NCI-H2171 treated with DMSO at 0.1 percent for 48 hours (cell line): ENCODE results near the gene SMIM34.
"Not testable (repeated sequence)": the region's sequence is repeated elsewhere in the genome, so short reads cannot be mapped to it uniquely, and the experiment has no call there.

Experiments used
- DNase-seq: peaks from one replicate; lab custom pipeline; 2025; lab: John Stamatoyannopoulos, UW

The SMIM34 gene, protein sequence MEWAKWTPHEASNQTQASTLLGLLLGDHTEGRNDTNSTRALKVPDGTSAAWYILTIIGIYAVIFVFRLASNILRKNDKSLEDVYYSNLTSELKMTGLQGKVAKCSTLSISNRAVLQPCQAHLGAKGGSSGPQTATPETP

DNA sequence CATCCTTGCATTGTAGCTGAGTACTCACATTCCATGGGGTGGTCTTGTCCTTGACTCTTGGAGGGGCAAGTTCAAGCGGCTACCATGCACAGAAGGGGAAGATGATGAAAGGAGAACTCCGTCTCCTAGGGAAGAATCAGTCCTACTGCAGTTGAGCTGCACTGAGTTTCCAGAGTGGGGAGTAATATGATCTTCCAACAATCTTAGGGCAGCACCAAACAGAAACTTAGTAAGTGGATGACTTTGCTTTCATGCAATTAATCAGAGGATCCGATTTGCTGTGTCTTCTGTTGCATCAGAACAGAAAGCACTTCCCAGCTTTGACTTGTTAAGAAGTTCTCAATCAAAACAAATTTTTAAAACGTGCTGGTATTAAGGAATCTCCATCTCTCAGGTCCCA, at the start of gene SMIM34:
SMIM34 (minus strand) TSS at position 147 of the 400 bp plus-strand sequence; CDS start at position 35, 112 bp downstream.
- DNase-seq, result not testable (repeated sequence)

DNA sequence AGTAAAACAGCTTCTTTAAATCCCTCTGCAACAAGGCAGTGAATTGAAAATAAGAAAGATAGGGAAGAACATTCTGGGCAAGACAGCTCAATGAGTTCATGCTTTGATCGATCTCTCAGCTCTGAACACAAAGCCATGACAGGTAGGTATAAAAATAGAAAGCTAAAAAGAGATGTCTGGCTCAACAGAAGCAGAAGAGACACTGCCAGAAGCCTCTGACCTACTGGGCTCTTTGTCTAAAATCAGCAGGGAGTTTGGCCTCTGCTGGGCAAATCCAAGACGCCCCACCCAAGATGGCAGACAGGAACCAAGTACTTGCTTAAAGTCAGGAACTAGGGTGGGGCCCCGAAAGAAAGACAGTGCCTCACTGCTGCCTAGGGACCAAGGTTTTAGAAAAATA, 43.6 kb upstream of the SMIM34 start:
- not testable (repeated sequence) for DNase-seq

DNA sequence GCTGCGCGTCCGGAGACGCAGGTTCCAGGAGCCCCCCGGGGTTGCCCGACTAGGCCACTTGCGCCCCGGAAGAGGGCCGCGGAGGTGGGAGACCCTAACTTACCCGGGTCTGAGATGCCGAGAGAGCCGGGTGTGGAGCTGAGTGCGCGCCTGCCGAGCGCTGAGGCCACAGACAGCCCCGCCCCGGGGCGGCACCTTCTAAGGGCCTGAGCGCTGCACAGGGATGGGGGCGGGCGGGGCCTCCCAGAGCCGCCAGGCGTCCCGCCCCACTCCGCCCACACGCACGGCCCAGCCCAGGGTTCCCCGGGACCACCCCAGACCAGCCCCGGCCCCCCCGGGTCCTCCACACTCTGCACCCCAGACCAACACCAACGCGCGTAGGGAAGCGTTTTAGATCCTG, 35.7 kb upstream of the SMIM34 start:
- DNase-seq, result not testable (repeated sequence)

DNA sequence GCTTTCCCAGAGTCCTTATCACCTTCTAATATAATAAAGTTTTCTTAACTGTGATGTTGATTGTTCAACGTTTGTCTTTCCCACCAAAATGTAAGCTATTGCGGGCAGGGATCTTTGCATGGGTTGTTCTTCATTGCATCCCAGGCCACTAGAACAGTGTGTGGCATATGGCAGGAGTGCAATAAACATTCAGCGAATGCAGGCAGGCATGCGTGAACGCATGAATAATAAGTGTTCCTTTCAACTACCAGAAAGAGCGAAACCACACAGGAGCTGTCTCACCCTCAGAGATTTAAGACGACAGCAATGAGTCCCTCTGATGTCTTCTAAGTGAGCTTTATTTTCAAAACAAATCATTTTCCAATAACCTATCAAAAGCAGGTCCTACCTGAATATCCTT, 34.5 kb upstream of the SMIM34 start:
- DNase-seq, result not testable (repeated sequence)

DNA sequence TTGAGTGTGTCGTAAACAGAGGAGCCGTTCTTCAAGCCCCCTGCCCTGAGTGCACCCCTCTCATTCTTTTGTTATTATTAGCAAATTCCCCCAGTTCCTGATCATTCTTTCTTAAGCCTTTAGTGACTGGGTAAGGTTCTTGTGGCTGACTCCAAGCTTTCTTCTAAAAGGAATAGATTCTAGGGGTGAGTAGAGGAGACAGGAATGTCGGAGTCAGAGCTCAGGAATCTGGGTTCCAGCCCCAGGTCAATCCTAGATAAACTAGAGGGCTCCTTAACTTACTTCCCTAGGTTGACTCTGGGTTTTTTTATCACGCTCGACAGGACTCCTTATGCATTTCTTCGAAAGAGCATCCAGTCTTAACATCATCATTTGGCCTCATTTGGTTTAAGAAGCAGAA, 32.4 kb upstream of the SMIM34 start:
- not testable (repeated sequence) for DNase-seq

DNA sequence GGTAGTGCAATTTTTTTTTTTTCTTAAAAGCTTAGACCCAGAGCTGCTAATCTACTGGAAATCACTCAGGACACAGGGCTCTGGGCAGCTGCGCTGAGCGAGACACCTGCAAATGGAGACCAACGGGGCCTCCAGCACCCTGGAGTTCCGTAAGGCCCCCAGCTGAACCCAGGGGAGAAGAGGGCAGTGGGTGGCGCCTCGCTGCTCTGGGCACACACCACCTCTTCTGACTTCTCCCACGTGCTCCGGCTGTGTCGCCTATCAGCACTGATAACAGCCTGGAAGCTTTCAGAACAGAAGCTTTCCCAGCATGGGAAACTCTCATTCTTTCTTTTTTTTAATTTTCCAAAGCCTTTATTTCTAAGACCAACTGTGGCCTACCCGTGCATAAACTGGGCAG, 31.9 kb upstream of the SMIM34 start:
- not testable (repeated sequence) for DNase-seq

DNA sequence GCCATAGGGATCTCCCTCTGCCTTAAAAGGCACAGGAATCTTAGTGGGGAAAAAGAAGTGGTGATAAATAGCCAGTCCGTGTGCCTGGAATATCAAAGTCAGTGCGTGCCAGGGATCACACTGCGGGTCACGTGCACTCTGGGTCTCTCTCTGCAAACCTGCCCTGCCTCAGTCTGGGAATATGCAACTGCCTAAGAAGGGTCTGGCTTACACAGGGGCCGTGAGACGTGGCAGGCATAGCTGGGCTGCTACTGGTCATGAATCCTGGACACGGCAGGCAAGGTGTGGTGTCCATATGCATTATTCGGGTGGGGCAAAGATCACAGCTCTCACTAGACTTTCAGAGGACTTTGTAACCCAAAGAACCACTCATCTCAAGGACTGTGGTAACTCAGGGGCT, 23.3 kb upstream of the SMIM34 start:
- DNase-seq, result not testable (repeated sequence)

DNA sequence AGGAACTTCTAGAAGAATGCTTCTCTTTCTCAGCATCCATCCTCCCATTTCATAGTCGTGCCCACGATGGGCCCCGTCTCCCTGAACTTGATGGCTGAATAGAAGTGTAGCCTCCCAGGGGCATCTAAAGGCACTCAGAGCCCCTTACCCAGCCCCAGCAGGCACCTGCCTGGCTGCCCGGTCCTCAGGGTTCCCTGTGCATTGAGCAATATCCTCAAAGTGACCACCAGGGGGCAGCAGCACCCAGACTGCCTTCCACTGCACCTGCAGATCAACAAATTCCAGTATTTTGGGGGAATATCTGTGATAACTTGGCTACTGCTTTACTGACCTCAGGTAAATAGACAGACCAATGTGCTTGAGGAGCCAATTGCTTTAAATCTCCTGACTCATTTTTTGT, 19.7 kb upstream of the SMIM34 start:
- DNase-seq, result not testable (repeated sequence)

DNA sequence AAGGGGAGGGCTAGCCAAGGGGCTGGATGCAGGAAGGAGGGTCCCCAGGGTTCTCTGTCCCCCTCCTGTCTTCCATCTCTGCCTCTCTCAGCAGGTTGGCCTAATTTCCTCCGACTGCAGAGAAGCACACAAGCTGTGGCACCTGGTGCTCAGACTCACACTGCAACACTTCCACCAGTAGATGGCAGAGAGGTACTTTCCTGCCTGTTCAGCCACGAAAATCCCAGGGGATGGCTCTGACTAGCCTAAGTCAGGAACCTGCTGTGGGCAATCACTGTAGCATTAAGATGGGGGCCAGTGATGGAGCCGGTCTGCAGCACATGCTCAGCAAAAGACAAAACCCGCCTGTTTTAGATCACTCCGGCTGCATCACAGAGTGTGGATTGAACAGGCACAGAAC, 6.0 kb upstream of the SMIM34 start:
- not testable (repeated sequence) for DNase-seq

DNA sequence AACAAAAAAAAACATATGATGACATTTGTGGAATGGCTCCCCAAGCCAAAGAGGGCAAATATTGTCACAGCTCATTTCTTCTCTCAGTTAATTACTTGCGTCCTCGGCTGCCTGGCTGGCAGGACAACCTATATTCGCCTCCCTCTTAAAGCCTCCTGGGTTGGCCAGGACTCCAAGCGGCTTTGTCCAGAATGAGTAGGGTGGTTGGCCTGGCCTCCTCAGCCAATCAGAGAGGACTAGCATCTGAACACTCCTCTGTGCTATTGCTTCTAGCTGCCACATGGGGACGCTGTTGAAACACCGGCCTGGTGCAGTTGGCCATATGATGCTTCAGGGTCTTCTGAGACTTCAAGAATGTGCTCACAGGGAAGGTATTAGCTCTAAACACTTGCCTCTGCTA, 4.7 kb upstream of the SMIM34 start:
- DNase-seq, result not testable (repeated sequence)

DNA sequence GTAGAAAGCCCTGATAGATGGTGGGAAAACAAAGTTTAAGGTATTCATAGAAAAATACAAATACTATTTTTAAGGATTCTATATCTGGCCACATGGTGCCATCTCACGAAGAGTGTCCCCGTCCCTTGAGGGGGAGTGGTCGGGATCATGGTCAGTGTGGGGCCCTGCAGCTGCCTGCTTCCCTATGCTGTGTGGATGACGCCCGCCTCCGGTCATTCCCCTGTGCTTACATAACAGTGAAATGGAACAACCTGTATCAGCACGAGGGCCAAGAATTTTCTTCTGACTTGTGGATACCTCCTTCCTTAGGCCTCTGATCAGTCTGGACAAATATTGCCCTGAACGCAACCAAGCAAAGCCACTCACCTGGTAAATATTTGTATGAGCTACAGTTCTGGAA, 3.6 kb upstream of the SMIM34 start:
- not testable (repeated sequence) for DNase-seq

DNA sequence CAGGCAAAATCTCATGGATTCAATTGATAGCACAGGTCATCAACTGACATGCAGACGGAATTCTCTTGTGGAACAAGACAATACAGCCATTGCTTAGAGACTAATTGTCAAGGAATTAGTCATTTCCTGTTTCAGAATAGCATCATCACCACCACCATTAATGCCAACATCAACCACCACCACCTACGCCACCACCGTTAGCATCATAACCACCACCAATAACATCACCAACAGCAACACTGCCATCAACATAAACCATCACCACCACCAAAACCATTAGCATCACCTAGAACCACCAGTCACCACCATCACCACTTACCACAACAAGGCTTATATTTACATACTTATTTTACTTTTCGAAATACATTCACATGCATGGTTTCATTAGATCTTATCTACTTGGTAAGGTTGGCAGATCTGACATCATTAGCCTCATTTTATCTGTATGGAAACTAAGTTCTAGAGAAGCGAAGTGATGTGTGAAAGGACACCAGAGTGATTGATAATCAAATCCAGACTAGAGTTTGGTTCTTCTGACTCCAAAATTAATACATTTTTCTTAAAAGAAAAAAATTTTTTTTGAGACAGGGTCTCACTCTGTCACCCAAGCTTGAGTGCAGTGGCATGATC, 6.2 kb downstream of the SMIM34 start:
- not testable (repeated sequence) for DNase-seq

DNA sequence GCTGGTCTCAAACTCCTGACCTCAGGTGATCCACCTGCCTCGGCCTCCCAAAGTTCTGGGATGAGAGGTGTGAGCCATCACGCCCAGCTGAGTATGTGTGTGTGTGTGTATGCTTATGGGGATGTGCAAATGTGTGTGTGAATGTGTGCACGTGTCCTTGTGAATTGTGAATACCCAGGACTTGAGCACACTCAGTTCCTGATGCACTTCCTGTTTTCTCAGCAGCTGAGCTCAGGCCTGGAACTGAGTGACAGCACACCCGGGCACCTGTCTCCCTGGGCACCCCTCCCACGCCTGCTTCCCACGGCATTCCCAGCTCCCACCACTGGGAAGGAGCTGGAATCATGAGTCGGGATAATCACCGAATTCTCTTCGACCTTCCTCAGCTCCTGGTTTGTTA, 16.5 kb downstream of the SMIM34 start:
- DNase-seq, result not testable (repeated sequence)

DNA sequence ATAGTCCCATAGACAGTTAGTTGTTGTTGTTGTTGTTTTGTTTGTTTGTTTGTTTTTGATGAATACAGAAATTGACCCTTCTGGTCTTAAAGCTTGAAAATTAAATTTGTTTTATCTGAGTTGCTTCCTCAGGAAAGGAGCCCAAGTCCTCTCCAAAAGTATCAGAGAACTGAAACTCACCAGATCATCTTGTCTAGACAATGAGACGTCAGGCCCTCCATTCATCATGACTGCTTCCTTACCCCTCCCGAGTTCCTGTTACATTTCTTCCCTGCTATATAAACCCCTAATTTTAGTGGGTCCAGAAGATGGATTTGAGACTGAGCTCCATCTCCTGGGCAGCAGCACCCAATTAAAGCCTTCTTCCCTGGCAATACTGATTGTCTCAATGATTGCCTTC, 17.1 kb downstream of the SMIM34 start:
- DNase-seq, result not testable (repeated sequence)

DNA sequence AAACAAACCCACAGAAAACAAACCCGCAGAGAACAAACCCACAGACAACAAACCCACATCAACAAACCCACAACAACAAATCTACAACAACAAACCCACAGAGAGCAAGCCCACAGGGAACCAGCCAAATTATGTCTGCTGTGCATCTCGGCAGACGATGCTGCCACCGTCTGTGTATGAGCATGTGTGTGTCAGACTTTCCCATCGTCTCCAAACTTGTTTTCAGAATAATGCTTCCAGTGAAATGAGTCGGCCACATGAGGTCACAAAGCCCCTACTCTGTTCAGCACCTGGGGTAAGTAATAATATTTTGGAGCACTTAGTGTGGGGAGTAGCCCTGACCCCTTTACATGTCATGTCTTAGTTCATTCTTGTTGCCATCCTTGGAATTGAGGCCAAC, 17.6 kb downstream of the SMIM34 start:
- DNase-seq, result not testable (repeated sequence)

DNA sequence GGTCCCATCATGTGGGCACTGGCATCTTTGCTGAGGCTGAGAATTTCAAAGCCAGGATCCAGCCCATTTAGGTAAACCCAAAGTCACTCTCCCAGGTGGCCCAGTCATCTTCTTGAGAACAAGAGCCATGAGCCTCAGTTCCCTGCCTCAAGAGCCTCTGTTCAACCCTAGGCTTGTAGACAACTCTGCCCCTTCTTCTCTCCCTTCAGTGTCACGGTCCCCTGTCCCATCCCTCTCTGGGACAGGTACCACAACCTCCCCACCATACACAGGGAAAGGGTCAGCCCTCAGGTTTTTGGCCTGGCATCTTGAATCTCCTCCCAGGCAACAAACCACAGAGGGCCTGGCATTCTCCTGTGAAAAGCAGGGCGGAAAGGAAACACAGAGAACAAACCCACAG, 18.1 kb downstream of the SMIM34 start:
- DNase-seq, result not testable (repeated sequence)

DNA sequence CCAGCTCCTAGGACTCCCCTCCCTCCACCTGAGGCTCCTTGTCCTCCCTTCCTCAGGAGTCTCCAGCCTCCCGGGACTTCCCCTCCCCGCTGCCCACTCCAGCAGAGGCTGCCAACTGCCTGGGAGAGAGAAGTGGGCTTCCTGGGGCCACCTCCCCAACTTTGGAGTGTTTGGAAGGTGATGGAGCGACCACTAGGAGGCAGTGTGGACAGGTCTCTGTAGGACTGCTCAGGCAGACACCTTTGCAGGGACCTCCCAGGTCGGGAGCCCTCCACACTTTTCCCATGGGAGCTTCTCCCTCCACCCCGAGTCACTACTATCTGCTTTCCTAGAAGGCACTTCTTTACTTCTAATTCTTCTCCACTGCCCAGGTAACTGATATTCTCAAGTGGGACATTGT, 19.0 kb downstream of the SMIM34 start:
- not testable (repeated sequence) for DNase-seq

DNA sequence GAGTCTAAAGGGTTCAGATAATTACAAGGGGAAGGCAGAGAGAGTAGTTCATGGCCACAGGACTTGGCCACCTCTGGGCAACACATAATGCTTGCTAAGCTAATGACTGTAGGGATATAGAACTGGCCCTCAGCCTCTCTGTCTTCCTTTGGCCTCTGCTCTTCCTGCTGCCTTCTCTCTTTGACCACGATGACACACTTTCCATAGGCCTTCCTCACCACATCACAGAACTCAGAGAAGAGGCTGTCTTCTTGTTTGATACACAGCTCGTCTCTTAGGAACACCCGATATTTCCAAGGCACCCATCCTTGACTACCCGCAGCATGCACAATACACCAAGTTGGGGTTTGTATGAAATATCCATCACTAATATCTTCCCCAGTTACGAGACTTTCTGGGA, 23.2 kb downstream of the SMIM34 start:
- DNase-seq, result not testable (repeated sequence)

DNA sequence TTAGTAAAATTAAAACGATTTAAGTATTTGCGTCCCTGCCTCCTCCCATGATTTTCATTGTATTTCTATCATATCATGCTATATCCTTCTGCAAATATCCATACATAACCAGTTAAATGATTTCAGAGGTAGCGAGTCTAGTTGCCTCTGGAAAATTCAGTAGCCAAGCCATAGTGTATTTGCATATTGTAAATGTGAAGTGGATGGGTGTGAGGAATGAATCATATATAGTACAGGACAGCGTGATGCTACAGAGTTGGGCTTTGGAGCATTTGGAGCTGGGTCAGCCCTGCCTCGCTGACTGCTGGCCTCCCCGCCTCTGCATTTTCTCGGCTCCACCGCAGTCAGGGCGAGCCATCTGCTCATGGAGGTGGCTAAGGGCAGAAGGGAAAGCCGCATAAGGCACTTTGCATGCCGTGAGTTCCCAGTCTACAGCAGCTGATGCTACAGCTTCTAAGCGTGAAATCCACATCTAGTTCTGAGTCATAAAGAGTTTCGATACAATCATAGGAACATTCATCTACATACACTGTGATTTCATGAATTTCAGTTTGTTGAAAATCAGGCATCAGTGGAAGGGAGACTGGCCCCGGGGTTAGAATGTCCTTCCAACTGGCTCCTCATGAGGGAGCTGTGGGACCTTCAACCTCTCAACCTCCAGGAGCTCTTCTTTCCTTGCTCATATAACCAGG, 39.9 kb downstream of the SMIM34 start:
- DNase-seq, result not testable (repeated sequence)

DNA sequence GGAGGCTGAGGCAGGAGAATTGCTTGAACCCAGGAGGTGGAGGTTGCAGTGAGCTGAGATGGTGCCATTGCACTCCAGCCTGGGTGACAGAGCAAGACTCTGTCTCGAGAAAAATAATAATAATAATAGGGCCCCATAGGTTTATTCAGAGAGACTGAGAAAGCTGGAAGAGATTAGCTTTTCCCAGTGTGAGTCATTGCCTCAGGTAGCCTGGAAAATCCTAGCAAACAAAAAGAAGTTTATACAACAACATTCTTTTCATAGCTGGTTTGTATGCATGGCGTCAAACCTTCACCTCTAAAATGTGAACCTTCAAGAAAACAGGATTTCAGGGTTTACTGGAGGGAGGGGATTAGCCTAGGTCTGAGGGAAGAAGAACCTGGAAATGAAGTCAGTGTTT, 40.6 kb downstream of the SMIM34 start:
- DNase-seq, result not testable (repeated sequence)

DNA sequence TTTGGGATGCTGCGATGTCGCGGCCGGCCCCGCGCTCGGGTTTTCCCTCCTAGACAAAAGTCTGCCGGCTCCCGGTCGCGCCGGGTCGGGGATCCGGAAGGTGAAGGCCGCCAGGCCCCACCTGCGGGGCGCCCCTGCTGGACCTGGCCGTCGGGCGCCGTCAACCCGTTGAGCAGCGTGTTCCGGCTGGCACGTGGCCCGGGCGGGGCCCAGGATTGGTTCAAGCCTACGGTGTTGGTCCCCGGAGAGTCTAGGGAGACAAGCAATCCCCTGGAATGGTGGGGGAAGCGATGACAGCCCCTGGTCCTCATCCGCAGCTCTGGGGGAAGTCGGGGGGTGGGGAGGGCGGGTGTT, 48.2 kb downstream of the SMIM34 start:
- DNase-seq, result not testable (repeated sequence)

DNA sequence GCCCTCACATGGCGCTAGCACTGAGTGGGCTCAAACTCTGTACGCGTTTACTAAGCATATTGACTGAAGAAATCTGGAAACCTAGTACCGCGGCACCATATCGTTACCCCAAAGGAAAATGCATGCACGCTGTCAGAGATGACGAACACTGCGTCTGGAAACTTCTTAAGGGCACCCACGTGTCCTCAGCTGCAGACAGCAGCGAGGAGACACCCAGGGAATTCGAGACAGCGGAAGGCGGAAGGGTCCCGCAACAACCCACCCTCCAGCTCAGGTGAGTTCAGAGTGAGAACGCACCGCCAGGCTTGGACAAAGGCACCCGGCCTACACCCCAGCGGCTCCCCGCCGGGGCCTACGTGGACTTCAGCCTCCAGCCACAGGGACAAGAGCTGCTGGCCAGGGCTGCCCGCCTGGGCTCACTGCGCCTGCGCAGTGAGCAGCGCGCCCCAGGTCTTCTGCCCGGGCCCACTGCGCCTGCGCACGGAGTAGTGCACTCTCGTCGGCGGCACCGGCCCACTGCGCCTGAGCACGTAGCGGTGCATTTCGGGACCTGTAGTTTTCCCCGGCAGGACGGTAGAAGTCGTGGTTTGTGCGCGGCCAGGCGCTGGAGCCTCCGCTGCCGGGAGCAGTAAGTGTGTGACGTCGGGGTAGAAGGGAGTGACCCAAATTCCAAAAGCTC, 48.7 kb downstream of the SMIM34 start, which contains the start of gene SMIM11:
SMIM11 (plus strand) TSS at position 568 of the 679 bp plus-strand sequence. CDS start 3,998 bp downstream, outside the sequence.
- not testable (repeated sequence) for DNase-seq

DNA sequence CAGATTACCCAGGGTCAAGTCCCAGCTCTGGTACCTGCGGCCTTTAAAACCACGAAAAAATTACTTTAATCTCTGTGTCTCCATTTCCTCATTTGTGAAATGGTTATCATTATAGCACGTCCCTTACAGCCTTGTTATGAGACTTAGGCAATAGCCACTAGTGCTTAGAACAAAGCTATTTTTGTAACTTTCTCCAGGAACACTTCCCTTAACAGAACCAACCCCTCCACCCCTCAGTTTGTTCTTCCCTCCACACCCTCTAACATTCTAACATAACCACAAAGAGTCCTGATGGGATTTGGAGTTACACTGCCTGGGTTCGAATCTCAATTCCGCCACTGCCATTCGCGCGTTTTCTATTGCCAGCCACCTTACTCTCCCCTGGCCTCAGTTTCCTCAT, 49.3 kb downstream of the SMIM34 start:
- not testable (repeated sequence) for DNase-seq
